Measurements from ENCODE around the gene ANAPC2.
A peak's percentile ranks its signal among the peaks of the same experiment; 100 is the strongest.
"Not testable (repeated sequence)": the region's sequence is repeated elsewhere in the genome, so short reads cannot be mapped to it uniquely, and the experiment has no call there.

The ANAPC2 gene

GRCh38 chr9:137136261-137136880, 52.0 kb downstream of the ANAPC2 start:
- no peaks in the 10 kb centered on the region for H3K36me3 ChIP-seq (ENCODE audit: control insufficient read depth, insufficient read depth, low read length)
- no peaks in the 10 kb centered on the region for H3K9me3 ChIP-seq (ENCODE audit: control insufficient read depth, low read length)
- H3K4me3 ChIP-seq (ENCODE audit: insufficient read depth, low read depth, low read length, poor library complexity, severe bottlenecking) = no peak overlapping the region
- DNase-seq = no peak
- no peak overlapping the region for H3K27ac ChIP-seq (ENCODE audit: insufficient read depth, low read length, poor library complexity, severe bottlenecking)
- peaks cover 39% of the 10 kb centered on the region for H3K27me3 ChIP-seq (replicated peaks; ENCODE audit: control insufficient read depth, insufficient read depth, low read length, poor library complexity, severe bottlenecking)
- peaks cover 3% of the 10 kb centered on the region for H3K4me1 ChIP-seq (ENCODE audit: control insufficient read depth, insufficient read depth, low read length, poor library complexity, severe bottlenecking)

GRCh38 chr9:137135154-137135553, 53.2 kb downstream of the ANAPC2 start:
- peaks cover 29% of the 10 kb centered on the region for H3K27me3 ChIP-seq (replicated peaks; ENCODE audit: control insufficient read depth, insufficient read depth, low read length, poor library complexity, severe bottlenecking)
- H3K4me1 ChIP-seq (ENCODE audit: control insufficient read depth, insufficient read depth, low read length, poor library complexity, severe bottlenecking); DNase-seq; H3K36me3 ChIP-seq (ENCODE audit: control insufficient read depth, insufficient read depth, low read length); H3K4me3 ChIP-seq (ENCODE audit: insufficient read depth, low read depth, low read length, poor library complexity, severe bottlenecking); H3K9me3 ChIP-seq (ENCODE audit: control insufficient read depth, low read length); H3K27ac ChIP-seq (ENCODE audit: insufficient read depth, low read length, poor library complexity, severe bottlenecking): not testable (repeated sequence)

- no peak for DNase-seq
- H3K36me3 ChIP-seq (ENCODE audit: control insufficient read depth, insufficient read depth, low read length) = no peaks in the 10 kb centered on the region
- peaks cover 6% of the 10 kb centered on the region for H3K4me1 ChIP-seq (ENCODE audit: control insufficient read depth, insufficient read depth, low read length, poor library complexity, severe bottlenecking)
- peaks cover 20% of the 10 kb centered on the region for H3K27me3 ChIP-seq (replicated peaks; ENCODE audit: control insufficient read depth, insufficient read depth, low read length, poor library complexity, severe bottlenecking)
- H3K27ac ChIP-seq (ENCODE audit: insufficient read depth, low read length, poor library complexity, severe bottlenecking) = no peak overlapping the region
- H3K9me3 ChIP-seq (ENCODE audit: control insufficient read depth, low read length) = peaks cover 13% of the 10 kb centered on the region
- H3K4me3 ChIP-seq (ENCODE audit: insufficient read depth, low read depth, low read length, poor library complexity, severe bottlenecking) = no peak overlapping the region
These were observed 54.2 kb downstream of the ANAPC2 start for GRCh38 chr9:137134191-137134590.

- H3K4me1 ChIP-seq (ENCODE audit: control insufficient read depth, insufficient read depth, low read length, poor library complexity, severe bottlenecking) = peaks cover 28% of the 10 kb centered on the region
- H3K4me3 ChIP-seq (ENCODE audit: insufficient read depth, low read depth, low read length, poor library complexity, severe bottlenecking) = peak overlapping the region; percentile 60
- no peak for DNase-seq
- peak overlapping the region; percentile 77 for H3K27ac ChIP-seq (ENCODE audit: insufficient read depth, low read length, poor library complexity, severe bottlenecking)
- peaks cover 13% of the 10 kb centered on the region for H3K9me3 ChIP-seq (ENCODE audit: control insufficient read depth, low read length)
- H3K36me3 ChIP-seq (ENCODE audit: control insufficient read depth, insufficient read depth, low read length) = no peaks in the 10 kb centered on the region
- no peaks in the 10 kb centered on the region for H3K27me3 ChIP-seq (replicated peaks; ENCODE audit: control insufficient read depth, insufficient read depth, low read length, poor library complexity, severe bottlenecking)
These were observed 58.1 kb downstream of the ANAPC2 start for GRCh38 chr9:137130176-137130755.

- Histone ChIP-seq H3K9me3 (ENCODE audit: control insufficient read depth, low read length) (peaks cover 13% of the 10 kb centered on the region), H3K27me3 (replicated peaks; ENCODE audit: control insufficient read depth, insufficient read depth, low read length, poor library complexity, severe bottlenecking) (no peaks in the 10 kb centered on the region), H3K36me3 (ENCODE audit: control insufficient read depth, insufficient read depth, low read length) (no peaks in the 10 kb centered on the region), H3K27ac (ENCODE audit: insufficient read depth, low read length, poor library complexity, severe bottlenecking) (peak overlapping the region; percentile 77), H3K4me3 (ENCODE audit: insufficient read depth, low read depth, low read length, poor library complexity, severe bottlenecking) (peak overlapping the region; percentile 60), H3K4me1 (ENCODE audit: control insufficient read depth, insufficient read depth, low read length, poor library complexity, severe bottlenecking) (peaks cover 28% of the 10 kb centered on the region)
- peak; percentile 75 to 82 (median 82) for DNase-seq
These were observed 58.7 kb downstream of the ANAPC2 start for GRCh38 chr9:137129456-137130175.

GRCh38 chr9:137128862-137129455, 59.4 kb downstream of the ANAPC2 start:
- no peaks in the 10 kb centered on the region for H3K27me3 ChIP-seq (replicated peaks; ENCODE audit: control insufficient read depth, insufficient read depth, low read length, poor library complexity, severe bottlenecking)
- H3K4me3 ChIP-seq (ENCODE audit: insufficient read depth, low read depth, low read length, poor library complexity, severe bottlenecking) = peak overlapping the region; percentile 60
- peaks cover 28% of the 10 kb centered on the region for H3K4me1 ChIP-seq (ENCODE audit: control insufficient read depth, insufficient read depth, low read length, poor library complexity, severe bottlenecking)
- H3K9me3 ChIP-seq (ENCODE audit: control insufficient read depth, low read length) = peaks cover 13% of the 10 kb centered on the region
- H3K36me3 ChIP-seq (ENCODE audit: control insufficient read depth, insufficient read depth, low read length) = no peaks in the 10 kb centered on the region
- no peak for DNase-seq
- H3K27ac ChIP-seq (ENCODE audit: insufficient read depth, low read length, poor library complexity, severe bottlenecking) = peak overlapping the region; percentile 77

GRCh38 chr9:137128158-137128861, 60.0 kb downstream of the ANAPC2 start:
- DNase-seq = no peak
- no peaks in the 10 kb centered on the region for H3K27me3 ChIP-seq (replicated peaks; ENCODE audit: control insufficient read depth, insufficient read depth, low read length, poor library complexity, severe bottlenecking)

GRCh38 chr9:137127301-137128157, 60.8 kb downstream of the ANAPC2 start:
- H3K9me3 ChIP-seq (ENCODE audit: control insufficient read depth, low read length) = peaks cover 13% of the 10 kb centered on the region
- H3K36me3 ChIP-seq (ENCODE audit: control insufficient read depth, insufficient read depth, low read length) = no peaks in the 10 kb centered on the region
- H3K27ac ChIP-seq (ENCODE audit: insufficient read depth, low read length, poor library complexity, severe bottlenecking) = peak overlapping the region; percentile 77
- peaks cover 28% of the 10 kb centered on the region for H3K4me1 ChIP-seq (ENCODE audit: control insufficient read depth, insufficient read depth, low read length, poor library complexity, severe bottlenecking)
- H3K4me3 ChIP-seq (ENCODE audit: insufficient read depth, low read depth, low read length, poor library complexity, severe bottlenecking) = peak overlapping the region; percentile 60
- DNase-seq = peak in 1 of 3 donors; percentile 34
- H3K27me3 ChIP-seq (replicated peaks; ENCODE audit: control insufficient read depth, insufficient read depth, low read length, poor library complexity, severe bottlenecking) = no peaks in the 10 kb centered on the region

More at GRCh38 chr9:137128158-137128861, 60.0 kb downstream of the ANAPC2 start:
- Histone ChIP-seq H3K4me1 (ENCODE audit: control insufficient read depth, insufficient read depth, low read length, poor library complexity, severe bottlenecking) (peaks cover 28% of the 10 kb centered on the region), H3K4me3 (ENCODE audit: insufficient read depth, low read depth, low read length, poor library complexity, severe bottlenecking) (peak overlapping the region; percentile 60), H3K36me3 (ENCODE audit: control insufficient read depth, insufficient read depth, low read length) (no peaks in the 10 kb centered on the region), H3K27ac (ENCODE audit: insufficient read depth, low read length, poor library complexity, severe bottlenecking) (peak overlapping the region; percentile 77), H3K9me3 (ENCODE audit: control insufficient read depth, low read length) (peaks cover 13% of the 10 kb centered on the region)

DNA sequence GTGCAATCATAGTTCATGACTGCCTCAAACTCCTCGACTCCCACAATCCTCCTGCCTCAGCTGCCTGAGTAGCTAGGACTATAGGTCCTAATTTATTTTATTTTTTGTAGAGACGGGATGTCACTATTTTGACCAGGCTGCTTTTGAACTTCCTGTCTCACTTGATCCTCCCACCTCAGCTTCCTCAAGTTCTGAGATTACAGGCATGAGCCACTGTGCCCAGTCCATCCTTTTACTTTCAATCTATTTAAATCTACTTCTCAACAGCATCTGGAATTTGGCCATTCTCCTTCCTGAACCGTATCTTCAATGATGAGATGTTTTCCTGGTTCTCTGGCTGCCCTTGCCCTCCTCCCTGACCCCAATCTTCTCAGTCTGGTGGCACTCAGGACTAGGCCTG, 61.6 kb downstream of the ANAPC2 start:
- Histone ChIP-seq H3K27ac (ENCODE audit: insufficient read depth, low read length, poor library complexity, severe bottlenecking) (peak overlapping the region; percentile 77), H3K36me3 (ENCODE audit: control insufficient read depth, insufficient read depth, low read length) (no peaks in the 10 kb centered on the region), H3K4me1 (ENCODE audit: control insufficient read depth, insufficient read depth, low read length, poor library complexity, severe bottlenecking) (peaks cover 28% of the 10 kb centered on the region), H3K27me3 (replicated peaks; ENCODE audit: control insufficient read depth, insufficient read depth, low read length, poor library complexity, severe bottlenecking) (no peaks in the 10 kb centered on the region), H3K9me3 (ENCODE audit: control insufficient read depth, low read length) (peaks cover 13% of the 10 kb centered on the region), H3K4me3 (ENCODE audit: insufficient read depth, low read depth, low read length, poor library complexity, severe bottlenecking) (peak overlapping the region; percentile 60)
- no peak for DNase-seq
